Measurements from ENCODE around the gene CARD19. TPM values are rescaled to one million over a fixed set of nuclear protein-coding genes. Genes with fewer than 3 reads are reported as not detected.

CARD19 gene
- total and polyA plus RNA-seq, 2 of the 8 experiments (the other 6 are each of a cell fraction or from before 2014, with no cell fraction given) = 21.2 to 112 TPM

DNA sequence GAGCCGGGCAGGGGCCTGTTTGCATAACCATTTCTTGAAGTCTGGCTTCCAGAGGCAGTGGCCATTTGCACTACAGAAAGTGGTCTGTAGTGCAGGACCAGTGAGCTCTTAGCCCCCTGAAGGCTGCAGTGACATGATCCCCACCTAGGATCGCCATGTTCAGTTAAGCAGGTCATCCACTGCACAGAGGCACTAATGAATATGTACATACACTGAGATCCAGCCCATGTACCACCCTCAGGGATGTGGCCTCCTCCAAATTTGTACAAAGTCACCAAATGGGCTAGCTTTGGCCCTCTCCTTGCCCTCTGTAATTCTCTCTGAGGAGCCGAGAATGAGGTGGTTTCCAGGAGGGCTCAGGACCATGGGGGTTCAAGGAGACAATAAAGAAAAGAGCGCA is 45.8 kb upstream of the CARD19 start:
- H3K4ac ChIP-seq (replicated peaks; ENCODE audit: insufficient read length, low read depth, low read length) = no peak overlapping the region
- H3K18ac ChIP-seq (ENCODE audit: extremely low read depth, low read length) = no peak overlapping the region
- DNase-seq (ENCODE audit: low read depth in 1 of 2, low spot score in 2 of 2) = no peak
- H4K5ac ChIP-seq (ENCODE audit: insufficient read length, low read depth, low read length) = no peak overlapping the region
- H3K9ac ChIP-seq (replicated peaks in 1 of 4; ENCODE audit: extremely low read depth in 1 of 4, low read depth in 3 of 4, low read length in 3 of 4) = no peak overlapping the region
- ChIA-PET POLR2A (ENCODE audit: partially characterized antibody) (no interaction called here), CTCF (ENCODE audit: partially characterized antibody) (interaction anchor here (0.6 to 6.0 kb wide), 9 partner anchors 14 to 63 kb away, joined by 3 to 44 read pairs (median 3); no protein-coding TSS in a partner anchor)
- H3K27ac ChIP-seq (ENCODE audit: low read depth, low read length) = no peak overlapping the region
- H3K56ac ChIP-seq (replicated peaks; ENCODE audit: insufficient read length, low read depth, low read length) = no peak overlapping the region
- no peak overlapping the region for H2BK120ac ChIP-seq (replicated peaks; ENCODE audit: low read depth, low read length)
- no peak overlapping the region for H3K4me2 ChIP-seq (ENCODE audit: insufficient read depth in 1 of 2, low read depth in 2 of 2, low read length in 2 of 2)
- H3K79me1 ChIP-seq (ENCODE audit: low read depth, low read length) = no peaks in the 10 kb centered on the region
- H4K8ac ChIP-seq (ENCODE audit: extremely low read depth, insufficient read depth, low read length) = no peak overlapping the region
- 80% methylated on average over 4 of the region's 4 CpGs; no CpG with 5 or more reads in 1 of the 2 experiments for WGBS, 2 experiments (ENCODE audit: extremely low coverage in 1 of 2, insufficient coverage in 1 of 2, insufficient read length in 1 of 2, insufficient replicate concordance in 2 of 2, low coverage in 1 of 2, low lambda C conversion rate in 2 of 2, missing lambda C conversion rate in 1 of 2)
- no peak for FAIRE-seq
- no peaks in the 10 kb centered on the region for H4K20me1 ChIP-seq (replicated peaks in 1 of 2; ENCODE audit: control insufficient read depth in 1 of 2, insufficient read depth in 2 of 2, low read length in 2 of 2)
- no peak overlapping the region for H2BK20ac ChIP-seq (ENCODE audit: low read length)
- H2BK12ac ChIP-seq (ENCODE audit: low read depth, low read length) = no peak overlapping the region
- no peak overlapping the region for H2BK15ac ChIP-seq (ENCODE audit: low read length)
- no peaks in the 10 kb centered on the region for H3K27me3 ChIP-seq (replicated peaks in 1 of 4; ENCODE audit: control insufficient read depth in 3 of 4, extremely low read depth in 1 of 4, insufficient read depth in 3 of 4, low read length in 3 of 4)
- H3K4me1 ChIP-seq (replicated peaks in 1 of 4; ENCODE audit: control insufficient read depth in 3 of 4, insufficient read depth in 4 of 4, low read length in 3 of 4) = peaks cover 7 to 13% (median 10%) of the 10 kb centered on the region in 4 experiments
- H3K36me3 ChIP-seq (ENCODE audit: control insufficient read depth in 2 of 4, insufficient read depth in 4 of 4, low read length in 3 of 4) = no peaks in the 10 kb centered on the region; a peak in 1 of 8 replicates
- peaks cover 0 to 3% of the 10 kb centered on the region in 2 experiments; a peak in 1 of 4 replicates for H3K9me3 ChIP-seq (ENCODE audit: insufficient read depth in 2 of 2, low read depth in 1 of 2, low read length in 1 of 2)
- no peak overlapping the region for H2AK5ac ChIP-seq (ENCODE audit: low read depth, low read length)
- TF ChIP-seq MAFK (IDR thresholded peaks at IDR 0.05; ENCODE audit: low read depth, low read length) = no peak
- no peak for TF ChIP-seq EGR1 (IDR thresholded peaks at IDR 0.05; ENCODE audit: borderline replicate concordance, low read depth, low read length)
- TF ChIP-seq SAP30 (IDR thresholded peaks at IDR 0.05; ENCODE audit: insufficient read depth, insufficient replicate concordance, low read length) = no peak
- TF ChIP-seq POLR2A (IDR thresholded peaks at IDR 0.05; ENCODE audit: control extremely low read depth in 1 of 2, low read depth in 2 of 2, low read length in 2 of 2) = no peak
- TF ChIP-seq HDAC6 (IDR thresholded peaks at IDR 0.05; ENCODE audit: low read depth, low read length) = no peak
- TF ChIP-seq, protein P1, sequence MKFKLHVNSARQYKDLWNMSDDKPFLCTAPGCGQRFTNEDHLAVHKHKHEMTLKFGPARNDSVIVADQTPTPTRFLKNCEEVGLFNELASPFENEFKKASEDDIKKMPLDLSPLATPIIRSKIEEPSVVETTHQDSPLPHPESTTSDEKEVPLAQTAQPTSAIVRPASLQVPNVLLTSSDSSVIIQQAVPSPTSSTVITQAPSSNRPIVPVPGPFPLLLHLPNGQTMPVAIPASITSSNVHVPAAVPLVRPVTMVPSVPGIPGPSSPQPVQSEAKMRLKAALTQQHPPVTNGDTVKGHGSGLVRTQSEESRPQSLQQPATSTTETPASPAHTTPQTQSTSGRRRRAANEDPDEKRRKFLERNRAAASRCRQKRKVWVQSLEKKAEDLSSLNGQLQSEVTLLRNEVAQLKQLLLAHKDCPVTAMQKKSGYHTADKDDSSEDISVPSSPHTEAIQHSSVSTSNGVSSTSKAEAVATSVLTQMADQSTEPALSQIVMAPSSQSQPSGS (IDR thresholded peaks at IDR 0.05; ENCODE audit: low read length) = no peak
- TF ChIP-seq KDM1A (IDR thresholded peaks at IDR 0.05; ENCODE audit: borderline replicate concordance, low read length) = no peak
- H3K23ac ChIP-seq (ENCODE audit: insufficient read length) = no peak overlapping the region
- no peaks in the 10 kb centered on the region for H3K79me2 ChIP-seq (ENCODE audit: control insufficient read depth in 1 of 2, insufficient read depth in 2 of 2, low read length in 2 of 2)
- no peaks in the 10 kb centered on the region for H3K23me2 ChIP-seq (ENCODE audit: low read depth, low read length)
- H4K91ac ChIP-seq (replicated peaks; ENCODE audit: insufficient read length, low read length) = no peak overlapping the region
- no peak overlapping the region for H3K4me3 ChIP-seq (ENCODE audit: extremely low read depth in 1 of 4, insufficient read depth in 2 of 4, low read depth in 3 of 4, low read length in 4 of 4)
- H2AFZ ChIP-seq (ENCODE audit: low read length) = no peak overlapping the region
- H2BK5ac ChIP-seq (ENCODE audit: low read depth, low read length) = no peak overlapping the region
- H3K14ac ChIP-seq (ENCODE audit: insufficient read length) = no peak overlapping the region

All from H1 (cell line).